Measurements from ENCODE around the gene RAVER1.
"Not testable (repeated sequence)": the region's sequence is repeated elsewhere in the genome, so short reads cannot be mapped to it uniquely, and the experiment has no call there.

The RAVER1 gene

DNA sequence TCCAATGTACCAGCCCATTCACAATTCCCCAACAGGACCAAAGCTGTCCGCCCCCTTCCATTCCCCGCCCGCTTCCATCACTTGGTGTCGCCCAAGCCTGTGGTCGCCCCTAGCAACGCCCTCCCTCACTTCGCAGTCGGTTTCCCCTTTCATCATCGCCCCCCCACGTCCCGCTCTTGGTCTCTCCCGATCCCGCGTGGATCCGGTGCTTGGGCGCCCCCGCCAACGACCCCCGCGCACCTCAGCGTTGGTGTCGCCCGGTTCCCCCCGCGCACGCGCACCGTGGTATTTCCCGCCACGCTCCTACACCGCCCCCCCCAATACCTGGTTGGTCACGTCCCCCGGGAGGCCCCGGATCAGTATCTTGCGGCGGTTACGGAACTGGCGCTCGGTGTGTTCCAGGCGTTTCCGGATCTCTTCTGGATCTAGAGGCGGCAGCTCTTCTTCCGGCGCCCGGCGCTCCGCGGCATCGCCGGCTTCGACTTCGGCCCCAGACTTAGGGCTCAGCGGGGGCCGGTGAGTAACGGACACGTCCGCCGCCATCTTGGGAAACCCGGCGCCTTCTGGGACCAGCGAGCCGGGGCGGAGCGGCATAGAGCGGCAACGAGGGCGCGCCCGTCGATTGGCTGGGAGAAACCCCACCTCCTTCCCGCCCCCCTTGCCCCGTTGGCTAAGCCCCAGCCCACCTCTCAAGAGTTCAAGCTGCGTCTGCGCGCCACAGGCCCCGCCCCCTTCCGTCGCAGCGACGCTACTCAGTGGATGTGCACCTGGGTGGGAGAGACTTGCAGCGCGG, at the start of gene RAVER1:
Gene RAVER1, minus strand, starts transcription at position 565 of the 793 bp plus-strand sequence. Its CDS starts 22 bp downstream, at position 543.
- DNase-seq, result peak; percentile 99

DNA sequence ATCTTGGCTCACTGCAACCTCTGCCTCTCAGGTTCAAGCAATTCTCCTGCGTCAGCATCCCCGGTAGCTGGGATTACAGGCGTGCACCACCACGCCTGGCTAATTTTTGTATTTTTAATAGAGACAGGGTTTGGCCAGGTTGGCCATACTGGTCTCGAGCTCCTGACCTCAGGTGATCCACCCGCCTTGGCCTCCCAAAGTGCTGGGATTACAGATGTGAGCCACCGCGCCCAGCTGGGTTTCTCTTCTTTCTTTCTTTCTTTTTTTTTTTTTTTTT, 49.8 kb upstream of the RAVER1 start:
- DNase-seq, result not testable (repeated sequence)

GRCh38 chr19:10380313-10381102, 47.2 kb upstream of the RAVER1 start, which contains the start of gene TYK2:
Gene TYK2 (minus strand): TSS chr19:10380572. CDS start chr19:10378406, 2,166 bp downstream.
- peak; percentile 98 for DNase-seq

GRCh38 chr19:10379880-10380312, 46.6 kb upstream of the RAVER1 start:
- DNase-seq, result no peak

DNA sequence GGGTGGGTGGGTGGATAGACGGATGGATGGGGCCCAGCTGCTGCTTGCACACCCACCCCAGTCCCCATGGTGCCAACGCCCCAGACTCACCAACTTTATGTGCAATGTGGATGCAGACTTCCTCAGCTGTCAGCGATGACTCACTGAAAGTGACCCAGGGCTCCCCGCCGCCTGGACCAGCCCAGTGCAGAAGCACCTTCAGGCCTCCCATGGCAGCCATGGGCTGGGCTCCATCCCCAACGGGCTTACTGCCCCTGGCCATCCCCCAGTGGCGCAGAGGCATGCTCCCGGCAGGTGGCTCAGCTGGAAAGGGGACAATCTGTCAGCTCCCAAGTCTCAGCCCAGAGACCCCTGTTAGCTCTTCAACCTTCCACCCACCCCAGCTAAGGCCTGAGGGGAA, 44.8 kb upstream of the RAVER1 start:
- DNase-seq, result peak; percentile 11

DNA sequence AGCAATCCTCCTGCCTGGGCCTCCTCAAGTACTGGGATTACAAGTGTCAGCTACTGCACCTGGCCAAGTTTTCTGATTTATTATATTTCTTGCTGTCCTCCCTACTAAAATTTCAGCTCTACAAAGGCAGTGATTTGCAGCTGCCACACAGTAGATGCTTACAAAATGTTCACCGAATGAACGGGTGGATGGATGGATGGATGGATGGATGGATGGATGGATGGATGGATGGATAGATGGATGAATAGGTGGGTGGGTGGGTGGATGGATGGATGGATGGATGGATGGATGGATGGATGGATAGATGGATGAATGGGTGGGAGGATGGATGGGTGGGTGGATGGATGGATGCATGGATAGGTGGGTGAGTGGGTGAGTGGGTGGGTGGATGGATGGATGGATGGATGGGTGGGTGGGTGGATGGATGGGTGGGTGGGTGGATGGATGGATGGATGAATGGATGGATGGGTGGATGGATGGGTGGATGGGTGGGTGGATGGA, 43.9 kb upstream of the RAVER1 start:
- not testable (repeated sequence) for DNase-seq

GRCh38 chr19:10374931-10375330, 41.6 kb upstream of the RAVER1 start:
- DNase-seq, result peak; percentile 41

DNA sequence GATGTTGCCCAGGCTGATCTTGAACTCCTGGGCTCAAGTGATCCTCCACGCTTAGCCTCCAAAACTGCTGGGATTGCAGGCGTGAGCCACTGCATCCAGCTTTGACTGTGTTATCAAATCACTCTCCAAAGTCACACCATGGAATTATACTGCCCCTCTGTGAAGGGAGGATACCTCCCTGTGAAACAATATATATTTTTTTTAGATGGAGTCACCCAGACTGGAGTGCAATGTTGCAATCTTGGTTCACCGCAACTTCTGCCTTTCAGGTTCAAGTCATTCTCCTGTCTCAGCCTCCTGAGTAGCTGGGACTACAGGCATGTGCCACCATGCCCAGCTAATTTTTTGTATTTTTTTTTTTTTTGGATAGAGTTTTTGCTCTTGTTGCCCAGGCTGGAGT, 39.4 kb upstream of the RAVER1 start:
- peak; percentile 76 for DNase-seq

DNA sequence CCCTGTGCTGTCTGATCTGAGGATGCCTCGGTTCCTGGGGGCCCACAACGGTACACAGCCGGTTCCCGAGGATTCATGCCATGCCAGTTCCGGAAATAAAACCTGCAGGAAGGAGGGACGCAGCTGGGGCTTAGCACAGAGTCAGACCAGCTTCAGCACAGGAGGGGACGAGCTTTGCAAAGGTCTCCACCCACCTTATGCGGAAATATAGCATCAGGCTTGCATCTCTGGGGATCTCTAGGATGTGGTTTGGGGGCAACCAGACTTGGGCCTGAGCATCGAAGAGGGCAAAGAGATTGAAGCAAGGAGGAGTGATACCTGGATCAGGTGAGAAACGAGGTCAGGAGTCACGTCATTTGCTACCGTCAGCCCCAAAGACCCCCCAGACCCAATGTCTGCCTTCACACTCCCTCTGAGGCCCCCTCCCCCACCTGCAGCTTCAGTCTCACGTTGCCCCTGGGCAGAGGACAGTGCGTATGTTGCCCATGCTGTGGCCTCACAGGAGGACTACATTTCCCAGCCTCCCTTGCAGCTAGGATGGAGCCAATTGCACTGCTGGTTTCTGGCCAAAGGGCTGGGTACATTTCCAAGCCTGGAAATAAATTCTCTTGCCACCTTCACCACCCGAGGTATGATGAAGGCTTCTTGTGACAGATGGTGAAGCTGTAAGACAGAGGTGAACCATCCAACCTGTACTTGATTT, 34.9 kb upstream of the RAVER1 start:
- no peak for DNase-seq

DNA sequence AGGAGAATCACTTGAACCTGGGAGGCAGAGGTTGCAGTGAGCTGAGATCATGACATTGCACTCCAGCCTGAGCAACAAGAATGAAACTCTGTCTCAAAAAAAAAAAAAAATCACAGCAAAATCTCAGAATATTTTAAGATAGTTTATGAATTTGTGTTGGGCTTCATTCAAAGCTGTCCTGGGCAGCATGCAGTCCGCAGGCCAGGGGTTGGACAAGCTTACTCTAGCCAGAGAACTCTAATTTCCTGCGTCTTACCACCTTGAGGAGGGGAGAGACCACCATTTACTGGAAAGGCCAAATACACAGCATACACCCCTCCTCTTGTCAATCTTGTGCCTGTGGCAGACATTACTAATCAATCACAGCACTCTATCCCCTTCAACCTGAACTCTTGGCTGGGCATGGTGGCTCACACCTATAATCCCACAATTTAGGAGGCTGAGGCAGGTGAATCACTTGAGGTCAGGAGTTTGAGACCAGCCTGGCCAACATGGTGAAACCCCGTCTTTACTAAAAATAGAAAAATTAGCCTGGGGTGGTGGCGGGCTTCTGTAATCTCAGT, 33.7 kb upstream of the RAVER1 start:
- DNase-seq, result not testable (repeated sequence)

DNA sequence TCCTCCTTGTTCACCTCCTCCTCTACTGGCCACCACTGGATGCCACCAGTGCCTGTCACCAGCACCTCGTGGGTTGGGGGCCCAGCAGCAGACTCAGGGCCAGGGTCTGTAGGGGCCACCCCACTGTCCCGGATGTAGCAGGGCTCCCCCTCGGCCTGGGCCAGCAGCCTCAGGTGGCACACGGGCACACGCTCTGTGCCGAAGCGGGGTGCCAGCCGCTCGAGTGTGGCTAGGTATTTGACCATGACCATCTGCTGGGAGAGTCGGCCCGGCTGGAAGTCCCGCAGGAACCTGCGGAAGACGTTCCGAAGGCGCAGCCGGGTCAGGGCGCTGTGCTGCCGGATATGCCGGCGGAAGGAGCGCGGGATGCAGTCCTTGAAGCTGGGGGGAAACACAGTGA, 32.2 kb upstream of the RAVER1 start:
- DNase-seq, result no peak

- DNase-seq, result no peak
Observed at GRCh38 chr19:10364644-10365043, 31.3 kb upstream of the RAVER1 start.

- no peak for DNase-seq
Observed at GRCh38 chr19:10363789-10364281, 30.5 kb upstream of the RAVER1 start.

- no peak for DNase-seq
Observed at GRCh38 chr19:10362259-10362658, 28.9 kb upstream of the RAVER1 start.

DNA sequence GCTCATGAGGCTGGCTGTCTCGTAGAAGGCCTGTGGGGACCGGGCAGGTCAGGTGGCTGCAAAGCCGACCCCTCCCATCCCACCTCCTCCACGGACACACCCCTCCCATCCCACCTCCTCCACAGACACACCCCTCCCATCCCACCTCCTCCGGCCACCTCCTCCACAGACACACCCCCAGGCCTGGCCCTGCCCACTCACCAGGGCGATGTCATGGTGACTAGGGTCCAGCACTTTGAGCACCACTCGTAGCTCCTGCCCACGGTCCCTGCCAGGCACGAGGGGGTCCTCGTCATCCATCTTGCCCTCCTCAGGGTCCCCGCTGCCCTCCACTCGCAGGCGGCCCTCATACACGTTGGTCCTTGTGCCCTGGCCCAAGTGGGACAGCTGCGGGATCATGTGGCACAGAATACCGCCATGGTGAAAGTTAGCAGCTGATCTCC, 28.3 kb upstream of the RAVER1 start:
- DNase-seq, result no peak

GRCh38 chr19:10356431-10356830, 23.1 kb upstream of the RAVER1 start:
- DNase-seq, result no peak

DNA sequence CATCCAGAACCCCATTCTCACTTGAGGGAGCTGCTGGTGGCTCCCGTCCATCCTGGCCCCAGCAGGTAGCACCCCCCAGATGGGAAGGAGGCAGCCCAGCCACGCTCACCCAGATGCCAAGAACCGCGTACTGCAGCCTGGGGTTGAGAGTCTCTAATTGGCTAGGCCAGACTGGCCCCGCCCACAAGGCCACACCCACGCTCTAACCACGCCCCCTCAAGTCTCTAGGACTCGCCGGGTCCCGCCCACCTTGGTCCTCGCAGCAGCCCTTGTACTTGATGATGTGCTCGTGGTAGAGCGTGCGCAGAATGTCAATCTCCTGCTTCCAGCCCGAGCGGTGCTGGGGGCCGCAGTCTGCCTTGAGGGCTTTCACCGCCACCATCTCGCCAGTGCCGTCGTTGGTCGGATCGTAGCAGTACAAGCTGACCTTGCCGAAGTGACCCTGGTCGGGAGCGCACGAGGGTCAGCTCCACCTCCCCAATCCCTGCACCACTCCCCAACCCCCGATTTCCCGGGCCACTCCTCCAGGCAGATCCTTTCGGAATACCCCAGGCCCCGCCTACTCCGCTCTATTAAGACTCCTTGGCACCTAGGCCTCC, 20.6 kb upstream of the RAVER1 start:
- no peak for DNase-seq

- no peak for DNase-seq
Observed at GRCh38 chr19:10352764-10353671, 19.7 kb upstream of the RAVER1 start.

DNA sequence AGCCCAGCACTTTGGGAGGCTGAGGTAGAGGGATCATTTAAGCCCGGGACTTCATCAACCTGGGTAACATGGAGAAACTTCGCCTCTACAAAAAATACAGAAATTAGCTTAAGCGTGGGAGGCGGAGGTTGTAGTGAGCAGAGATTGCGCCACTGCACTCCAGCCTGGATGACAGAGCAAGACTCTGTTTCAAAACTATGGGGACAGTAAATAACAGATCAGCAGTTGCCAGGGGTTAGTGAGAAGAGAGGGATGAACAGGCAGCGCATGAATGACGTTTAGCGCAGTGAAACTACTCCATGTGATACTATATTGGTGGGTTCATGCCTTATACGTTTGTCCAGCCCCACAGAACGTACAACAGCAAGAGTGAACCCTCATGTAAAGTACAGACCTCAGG, 13.2 kb upstream of the RAVER1 start:
- DNase-seq, result peak; percentile 88

GRCh38 chr19:10344780-10345179, 11.5 kb upstream of the RAVER1 start:
- no peak for DNase-seq

DNA sequence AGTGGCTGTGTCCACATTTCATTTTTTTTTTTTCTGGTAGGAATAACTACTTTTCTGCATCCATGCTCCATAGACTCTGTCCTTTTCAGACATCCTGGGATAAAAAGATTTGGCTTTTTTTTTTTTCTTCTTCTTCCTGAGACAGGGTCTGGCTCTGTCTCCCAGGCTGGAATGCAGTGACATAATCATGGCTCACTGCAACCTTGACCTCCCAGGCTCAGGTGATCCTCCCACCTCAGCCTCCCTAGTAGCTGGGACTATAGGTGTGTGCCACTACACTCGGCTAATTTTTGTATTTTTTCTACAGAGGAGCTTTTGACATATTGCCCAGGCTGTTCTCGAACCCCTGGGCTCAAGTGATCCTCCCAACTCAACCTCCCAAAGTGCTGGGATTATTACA, 10.2 kb upstream of the RAVER1 start:
- DNase-seq, result no peak

Data from suppressor macrophage treated with lipopolysaccharide for 4 hours (primary cell).